B cell (primary cell): ENCODE measurements around the gene ITGB1.

ENCODE experiments used
- CTCF ChIP-seq: fragments of 200-600 bp; IDR thresholded peaks from one replicate; pipeline ENCODE4 v1.8.0; 2022; ENCODE audit warnings: antibody characterized with exemption, mild to moderate bottlenecking
- EZH2 ChIP-seq: IDR thresholded peaks from 2 replicates; pipeline ENCODE4 v1.6.1; 2012; ENCODE audit warnings: borderline replicate concordance, low read depth, mild to moderate bottlenecking, moderate library complexity, low read length; ENCODE audit not compliant: insufficient read depth, poor library complexity, severe bottlenecking

GRCh38 chr10:32972460-32972859 lies 14.4 kb upstream of the ITGB1 start:
- TF ChIP-seq CTCF (no peak), EZH2 (no peak)
